Measurements from ENCODE around the gene ZNF678. TPM values are rescaled to one million over a fixed set of nuclear protein-coding genes. Genes with fewer than 3 reads are reported as not detected.

The ZNF678 gene
- 14.0 TPM for total RNA-seq

GRCh38 chr1:227563324-227564201 is at the start of gene ZNF678:
Gene ZNF678 (plus strand): TSS chr1:227563556. CDS start chr1:227650992, 87,436 bp downstream.
- peak; percentile 93 for DNase-seq (ENCODE audit: low spot score)

DNA sequence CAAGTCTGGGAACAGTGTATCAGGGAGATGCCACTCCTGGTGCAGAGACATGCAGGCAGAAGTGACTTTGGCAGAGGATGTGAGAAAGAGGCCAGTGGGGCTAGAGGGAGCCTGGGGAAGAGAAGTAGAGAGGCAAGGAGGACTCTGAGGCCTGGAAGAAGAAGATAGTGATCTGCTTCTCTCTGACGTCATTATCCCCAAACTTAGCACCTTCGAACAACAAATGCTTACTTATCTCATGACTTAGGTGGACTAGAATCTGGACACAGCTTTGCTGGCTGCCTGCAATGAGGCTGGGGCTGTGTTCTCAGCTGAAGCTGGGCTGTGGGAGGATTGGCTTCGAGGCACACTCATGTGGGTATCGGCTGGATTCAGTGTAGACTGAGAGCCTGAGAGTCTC is 44.5 kb upstream of the ZNF678 start:
- DNase-seq (ENCODE audit: low spot score) = no peak

- DNase-seq (ENCODE audit: low spot score) = no peak
Observed at GRCh38 chr1:227521782-227522181, 41.6 kb upstream of the ZNF678 start.

DNA sequence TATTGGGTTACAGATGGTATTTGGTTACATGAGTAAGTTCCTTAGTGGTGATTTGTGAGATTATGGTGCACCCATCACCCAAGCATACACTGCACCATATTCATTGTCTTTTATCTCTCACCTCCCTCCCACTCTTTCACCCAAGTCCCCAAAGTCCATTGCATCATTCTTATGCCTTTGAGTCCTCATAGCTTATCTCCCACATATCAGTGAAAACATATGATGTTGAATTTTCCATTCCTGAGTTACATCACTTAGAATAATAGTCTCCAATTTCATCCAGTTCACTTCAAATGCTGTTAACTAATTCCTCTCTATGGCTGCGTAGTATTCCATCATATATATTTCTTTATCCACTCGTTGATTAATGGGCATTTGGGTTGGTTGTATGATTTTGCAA is 36.8 kb upstream of the ZNF678 start:
- no peak for DNase-seq (ENCODE audit: low spot score)

DNA sequence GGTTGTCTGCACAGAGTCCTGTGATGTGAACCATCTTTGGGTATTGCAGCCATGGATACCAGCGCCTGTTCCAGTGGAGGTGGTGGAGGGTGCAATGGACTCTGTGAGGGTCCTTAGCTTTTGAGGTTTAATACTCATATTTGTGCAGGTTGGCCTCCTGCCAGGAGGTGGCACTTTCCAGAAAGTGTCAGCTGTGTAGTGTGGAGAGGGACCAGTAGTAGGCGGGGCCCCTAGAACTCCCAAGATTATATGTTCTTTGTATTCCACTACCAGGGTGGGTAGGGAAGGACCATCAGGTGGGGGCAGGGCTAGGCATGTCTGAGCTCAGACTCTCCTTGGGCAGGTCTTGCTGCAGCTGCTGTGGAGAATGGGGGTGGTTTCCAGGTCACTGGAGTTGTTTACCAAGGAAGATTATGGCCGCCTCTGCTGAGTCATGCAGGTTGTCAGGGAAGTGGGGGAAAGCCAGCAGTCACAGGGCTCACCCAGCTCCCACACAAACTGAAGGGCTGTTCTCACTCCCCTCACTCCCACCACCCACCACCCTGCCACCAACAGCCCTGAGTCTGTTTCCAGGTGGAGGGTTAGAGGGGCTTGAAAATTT is 31.2 kb upstream of the ZNF678 start:
- no peak for DNase-seq (ENCODE audit: low spot score)

- no peak for DNase-seq (ENCODE audit: low spot score)
Observed at GRCh38 chr1:227540170-227541098, 22.9 kb upstream of the ZNF678 start.

- no peak for DNase-seq (ENCODE audit: low spot score)
Observed at GRCh38 chr1:227541129-227541528, 22.2 kb upstream of the ZNF678 start.

DNA sequence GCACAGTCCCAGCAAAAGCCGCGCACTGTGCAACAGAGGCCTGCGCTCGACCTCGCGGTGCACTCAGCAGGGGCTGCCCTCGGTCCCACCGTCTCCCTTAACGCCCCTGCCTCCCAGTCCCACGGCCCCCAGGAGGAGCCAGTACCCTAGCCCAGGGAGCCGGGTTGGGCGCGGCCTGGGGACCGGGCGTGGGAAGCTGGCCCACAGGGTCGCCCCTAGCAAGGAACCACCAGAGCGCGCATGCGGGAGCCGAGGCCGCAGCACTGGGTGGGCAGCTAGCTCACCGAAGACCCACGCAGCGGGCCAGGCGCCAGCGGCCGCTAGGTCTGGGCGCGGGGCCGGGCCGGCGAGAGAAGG is 21.6 kb upstream of the ZNF678 start:
- no peak for DNase-seq (ENCODE audit: low spot score)

- DNase-seq (ENCODE audit: low spot score) = peak; percentile 90
Observed at GRCh38 chr1:227542153-227543120, 20.9 kb upstream of the ZNF678 start.

DNA sequence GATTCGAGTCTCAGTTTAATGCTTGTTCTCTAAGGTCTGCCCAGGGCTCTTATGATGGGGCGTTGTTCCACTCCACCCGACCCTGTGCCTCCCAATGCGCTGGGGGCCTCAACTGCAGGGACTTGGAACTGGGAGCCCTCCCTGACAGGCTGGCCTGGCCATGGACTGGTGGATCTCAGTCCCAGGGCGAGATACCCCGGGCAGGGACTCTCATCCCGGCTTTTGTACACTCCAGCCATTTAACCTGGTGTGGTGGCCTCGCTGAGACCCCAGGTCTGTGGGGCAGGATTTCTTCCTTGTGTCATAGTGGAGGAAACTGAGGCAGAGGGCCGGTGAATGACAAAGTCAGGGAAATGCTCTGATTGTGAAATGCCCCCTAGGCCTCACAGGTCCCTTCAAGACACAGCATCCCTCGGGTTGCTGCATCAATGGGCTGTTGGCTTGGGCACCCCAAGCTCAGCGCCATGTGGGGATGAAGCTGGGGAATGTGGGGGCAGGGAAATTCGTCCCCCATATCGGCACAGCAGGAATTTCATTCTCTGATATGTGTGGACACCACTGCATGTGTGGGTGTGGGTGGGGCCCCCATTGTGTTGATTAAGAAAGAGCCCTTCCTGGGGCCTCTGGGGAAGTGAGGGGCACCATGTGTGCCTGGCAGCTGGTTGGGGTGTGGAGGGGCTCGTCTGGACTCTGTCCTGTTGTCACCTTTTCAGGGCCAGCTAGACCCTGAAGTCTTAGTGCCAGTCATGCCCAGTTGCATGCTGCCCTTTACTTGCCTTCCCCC is 19.9 kb upstream of the ZNF678 start:
- no peak for DNase-seq (ENCODE audit: low spot score)

GRCh38 chr1:227544067-227545050 is 19.0 kb upstream of the ZNF678 start:
- DNase-seq (ENCODE audit: low spot score) = no peak

- no peak for DNase-seq (ENCODE audit: low spot score)
Observed at GRCh38 chr1:227545361-227545760, 18.0 kb upstream of the ZNF678 start.

GRCh38 chr1:227546059-227546458 is 17.3 kb upstream of the ZNF678 start:
- no peak for DNase-seq (ENCODE audit: low spot score)

DNA sequence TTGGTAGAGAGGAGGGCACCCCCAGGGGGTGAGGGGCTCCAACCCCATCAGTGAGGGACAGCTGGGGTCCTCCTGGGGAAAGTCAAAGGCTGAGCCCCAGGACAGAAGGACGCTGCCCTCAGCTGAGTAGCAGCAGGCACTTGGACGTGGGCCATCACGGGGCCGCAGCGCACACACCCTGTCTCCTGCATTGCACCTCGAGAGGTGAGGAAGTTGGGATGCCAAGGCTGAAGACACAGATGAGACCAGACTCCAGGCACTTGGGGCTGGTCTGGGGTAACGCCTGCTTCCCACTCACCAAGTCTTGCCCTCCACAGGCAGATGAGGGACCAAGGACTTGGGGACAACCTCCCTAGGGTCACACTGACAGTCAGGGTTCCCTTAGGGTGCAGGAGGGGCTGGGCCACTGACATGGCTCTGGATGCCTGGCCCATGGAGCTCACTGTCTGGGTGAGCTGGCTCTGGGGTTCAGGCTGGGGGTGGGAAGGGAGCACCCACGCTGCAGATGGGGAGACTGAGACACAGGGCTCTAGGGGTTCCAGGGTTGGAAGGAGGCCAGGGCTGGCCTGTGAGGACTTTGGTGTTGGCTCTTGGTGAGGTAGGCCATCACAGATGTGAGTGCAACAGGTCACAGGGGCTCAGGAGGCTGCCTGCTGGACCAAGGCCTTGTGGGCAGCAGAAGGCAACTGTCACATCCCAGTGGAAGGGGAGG is 16.6 kb upstream of the ZNF678 start:
- DNase-seq (ENCODE audit: low spot score) = no peak

- DNase-seq (ENCODE audit: low spot score) = no peak
Observed at GRCh38 chr1:227547310-227548118, 15.8 kb upstream of the ZNF678 start.

- DNase-seq (ENCODE audit: low spot score) = no peak
Observed at GRCh38 chr1:227548119-227548397, 15.3 kb upstream of the ZNF678 start.

DNA sequence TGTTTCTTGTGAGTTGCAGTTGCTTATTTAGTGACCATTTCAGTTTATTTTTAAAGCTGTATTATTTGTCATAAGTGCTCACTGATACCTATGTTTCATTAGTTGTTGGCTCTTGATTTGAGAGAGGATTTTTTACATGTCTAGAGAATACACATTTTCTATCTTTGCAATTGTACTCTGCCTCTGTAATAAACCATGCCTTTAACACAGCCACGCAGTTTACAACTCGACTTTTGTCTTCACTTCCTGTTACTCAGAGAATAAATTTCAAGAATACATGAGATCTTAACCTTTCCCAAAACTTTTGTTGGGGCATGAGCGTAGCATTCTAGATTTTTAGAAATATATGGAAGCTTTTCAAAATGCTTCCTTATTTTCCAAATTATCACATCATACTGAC is 14.9 kb upstream of the ZNF678 start:
- DNase-seq (ENCODE audit: low spot score) = no peak

DNA sequence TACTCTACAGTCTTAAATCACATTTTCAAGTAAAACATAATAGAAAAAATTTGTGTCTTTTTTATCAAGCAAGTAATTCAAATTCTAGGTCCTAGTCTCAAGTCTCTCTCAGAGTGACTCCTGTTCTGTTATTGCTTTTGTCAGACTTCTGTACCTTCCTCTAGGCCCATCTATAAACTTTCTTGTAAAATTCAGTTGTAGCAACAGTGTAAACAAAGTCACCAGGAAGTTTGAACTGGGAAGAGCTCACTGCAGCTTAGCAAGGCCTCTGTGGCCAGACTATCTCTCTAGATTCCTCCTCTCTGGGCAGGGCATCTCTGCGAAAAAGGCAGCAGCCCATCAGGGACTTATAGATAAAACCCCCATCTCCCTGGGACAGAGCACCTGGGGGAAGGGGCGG is 13.5 kb upstream of the ZNF678 start:
- no peak for DNase-seq (ENCODE audit: low spot score)

All from ureter (tissue), 1 donor.